K562 (cell line): ENCODE data around the gene PCDHGB7.

Source experiments
- CEBPB ChIP-seq: fragments of 450-650 bp; IDR thresholded peaks from 2 replicates; pipeline ENCODE4 v1.6.1; 2016; ENCODE audit warnings: missing genetic modification characterization, missing compliant biosample characterization
- CTCF ChIP-seq, 3 experiments: IDR thresholded peaks in 2 of 3; conservative IDR thresholded peaks in 1 of 3; 2 replicates each; pipeline ENCODE4 v1.5.1; 2011 to 2012; ENCODE audit warnings: low read length in 3 of 3, mild to moderate bottlenecking in 3 of 3, control low read depth in 2 of 3, improper control_type of control experiment in 1 of 3, inconsistent platforms in 1 of 3, low read depth in 1 of 3, mixed read lengths in 1 of 3, moderate library complexity in 1 of 3; ENCODE audit not compliant: insufficient read depth in 2 of 3
- EZH2 ChIP-seq: IDR thresholded peaks from 2 replicates; pipeline ENCODE4 v1.6.1; 2012; ENCODE audit warnings: low read depth, mild to moderate bottlenecking, inconsistent platforms, low read length, borderline replicate concordance
- HDAC2 ChIP-seq: fragments of 450-650 bp; IDR thresholded peaks from 2 replicates; pipeline ENCODE4 v1.6.1; 2016; ENCODE audit warnings: mild to moderate bottlenecking
- PHTF2 ChIP-seq: fragments of 250-450 bp; sonication (Bioruptor Pico); IDR thresholded peaks from 2 replicates; pipeline ENCODE4 v1.5.0; 2021; ENCODE audit warnings: mild to moderate bottlenecking
- RFX1 ChIP-seq: fragments of 450-650 bp; IDR thresholded peaks from 2 replicates; pipeline ENCODE4 v1.6.1; 2016; ENCODE audit warnings: mild to moderate bottlenecking, moderate library complexity
- ZNF224 ChIP-seq: sonication (generic); formaldehyde crosslinking; IDR thresholded peaks from 2 replicates; pipeline ENCODE4 v1.8.0; 2022; ENCODE audit warnings: mild to moderate bottlenecking, missing genetic modification reagents

- no peak for TF ChIP-seq EZH2
- no peak for TF ChIP-seq ZNF224 (CRISPR knock-in tag)
- TF ChIP-seq CTCF (IDR thresholded peaks at IDR 0.05 in 2 of 3, conservative IDR thresholded peaks at IDR 0.05 in 1 of 3; ENCODE audit: insufficient read depth in 2 of 3, low read depth in 1 of 3, low read length in 3 of 3): no peak
- no peak for TF ChIP-seq PHTF2
- TF ChIP-seq CEBPB (tag): no peak
- TF ChIP-seq HDAC2: no peak
- TF ChIP-seq RFX1: no peak
Observed at GRCh38 chr5:141421489-141421855, 4.0 kb downstream of the PCDHGB7 start.
